IMR-90 (cell line): Measurements from ENCODE around the gene PANK4. TPM values are rescaled to one million over a fixed set of nuclear protein-coding genes. Genes with fewer than 3 reads are reported as not detected.

Source experiments
- ATAC-seq: fragments of 200-7000 bp; cut with Tn5 transposase; 2 replicates; pipeline ENCODE4 v1.9.1; 2020; ENCODE audit warnings: low read depth, mild to moderate bottlenecking, moderate library complexity
- BruUV-seq: library from RNA; stranded (reverse); fragments of 400-500 nt; replicated peaks from 2 replicates; lab custom pipeline; 2021; lab: Mats Ljungman, UMichigan
- CTCF ChIA-PET: fragments of 300-600 bp; formaldehyde crosslinking; extraction: SDS; loops from one replicate; lab custom pipeline; 2021; ENCODE audit warnings: antibody characterized with exemption; lab: Yijun Ruan, JAX
- POLR2A ChIA-PET: fragments of 300-600 bp; sonication (Branson Sonifier 250); formaldehyde crosslinking; loops from one replicate; lab custom pipeline; 2022; ENCODE audit warnings: antibody characterized with exemption; ENCODE audit not compliant: unreplicated experiment; lab: Charles Lee
- DNase-seq: peaks from one replicate; pipeline ENCODE4 v3.0.0; 2013
- H2AFZ ChIP-seq: replicated peaks from 2 replicates; pipeline ENCODE3; 2013; ENCODE audit warnings: low read length, mild to moderate bottlenecking; ENCODE audit not compliant: poor library complexity
- H2AK5ac ChIP-seq: 2 replicates; pipeline ENCODE4 v1.6.1; 2013; ENCODE audit warnings: low read depth, low read length, inconsistent platforms
- H2AK9ac ChIP-seq: replicated peaks from 2 replicates; pipeline ENCODE3; 2013; ENCODE audit warnings: mild to moderate bottlenecking, low read depth, low read length, moderate library complexity; ENCODE audit not compliant: poor library complexity
- H2BK120ac ChIP-seq: 2 replicates; pipeline ENCODE4 v1.6.1; 2013; ENCODE audit warnings: low read depth, low read length, inconsistent platforms
- H2BK15ac ChIP-seq: 3 replicates; pipeline ENCODE4 v1.6.1; 2013; ENCODE audit warnings: low read depth, low read length, inconsistent platforms
- H2BK20ac ChIP-seq: 2 replicates; pipeline ENCODE4 v1.6.1; 2013; ENCODE audit warnings: low read depth, mild to moderate bottlenecking, inconsistent platforms, low read length, moderate library complexity
- H2BK5ac ChIP-seq: 2 replicates; pipeline ENCODE4 v1.6.1; 2013; ENCODE audit warnings: mild to moderate bottlenecking, low read depth, low read length, inconsistent platforms; ENCODE audit not compliant: poor library complexity, severe bottlenecking
- H3K14ac ChIP-seq: replicated peaks from 2 replicates; pipeline ENCODE4 v1.6.1; 2013; ENCODE audit warnings: low read depth, low read length, inconsistent platforms
- H3K18ac ChIP-seq: 2 replicates; pipeline ENCODE4 v1.6.1; 2013; ENCODE audit warnings: low read depth, low read length, control low read depth
- H3K23ac ChIP-seq: 2 replicates; pipeline ENCODE4 v1.6.1; 2013; ENCODE audit warnings: low read depth, low read length, inconsistent platforms
- H3K27ac ChIP-seq: 2 replicates; pipeline ENCODE4 v1.5.1; 2013; ENCODE audit warnings: mild to moderate bottlenecking, control low read depth, low read length; ENCODE audit not compliant: insufficient read depth
- H3K27me3 ChIP-seq: 2 replicates; pipeline ENCODE4 v1.6.1; 2013; ENCODE audit warnings: low read length; ENCODE audit not compliant: control insufficient read depth, insufficient read depth
- H3K36me3 ChIP-seq: 2 replicates; pipeline ENCODE4 v1.6.1; 2013; ENCODE audit warnings: low read length, mixed read lengths; ENCODE audit not compliant: control insufficient read depth, insufficient read depth
- H3K4ac ChIP-seq: 2 replicates; pipeline ENCODE4 v1.6.1; 2013; ENCODE audit warnings: low read depth, low read length, inconsistent platforms
- H3K4me1 ChIP-seq: 2 replicates; pipeline ENCODE4 v1.6.1; 2013; ENCODE audit warnings: low read length, mixed read lengths; ENCODE audit not compliant: control insufficient read depth, insufficient read depth
- H3K4me2 ChIP-seq: 2 replicates; pipeline ENCODE4 v1.6.1; 2013; ENCODE audit warnings: low read depth, mild to moderate bottlenecking, control low read depth, low read length, moderate library complexity
- H3K4me3 ChIP-seq: 2 replicates; pipeline ENCODE4 v1.5.1; 2013; ENCODE audit warnings: low read depth, mild to moderate bottlenecking, control low read depth, low read length, moderate library complexity; ENCODE audit not compliant: insufficient read depth
- H3K56ac ChIP-seq: 2 replicates; pipeline ENCODE4 v1.6.1; 2013; ENCODE audit warnings: low read length, inconsistent platforms; ENCODE audit not compliant: insufficient read depth; ENCODE audit errors: extremely low read depth
- H3K79me1 ChIP-seq, 2 experiments: 2 replicates each; pipeline ENCODE4 v1.6.1; 2013; ENCODE audit warnings: low read length in 2 of 2, inconsistent platforms in 1 of 2, low read depth in 1 of 2
- H3K9ac ChIP-seq: 2 replicates; pipeline ENCODE4 v1.6.1; 2013; ENCODE audit warnings: low read depth, low read length, control low read depth
- H3K9me1 ChIP-seq: 2 replicates; pipeline ENCODE4 v1.6.1; 2013; ENCODE audit warnings: low read length, inconsistent platforms; ENCODE audit not compliant: insufficient read depth
- H3K9me3 ChIP-seq: 2 replicates; pipeline ENCODE4 v1.6.1; 2013; ENCODE audit warnings: low read length; ENCODE audit not compliant: control insufficient read depth, insufficient read depth
- H4K20me1 ChIP-seq: 2 replicates; pipeline ENCODE4 v1.6.1; 2013; ENCODE audit warnings: low read length, inconsistent platforms; ENCODE audit not compliant: insufficient read depth
- H4K5ac ChIP-seq: 2 replicates; pipeline ENCODE4 v1.6.1; 2013; ENCODE audit warnings: mild to moderate bottlenecking, low read depth, low read length, control low read depth
- H4K8ac ChIP-seq, 2 experiments: 2 replicates each; pipeline ENCODE4 v1.6.1; 2013; ENCODE audit warnings: low read depth in 2 of 2, low read length in 2 of 2, control low read depth in 1 of 2, inconsistent platforms in 1 of 2
- H4K91ac ChIP-seq: 2 replicates; pipeline ENCODE4 v1.6.1; 2013; ENCODE audit warnings: low read depth, low read length, inconsistent platforms; ENCODE audit not compliant: insufficient read depth
- MXI1 ChIP-seq: IDR thresholded peaks from 2 replicates; pipeline ENCODE4 v1.6.1; 2012; ENCODE audit warnings: low read depth, mild to moderate bottlenecking, low read length, moderate library complexity, borderline replicate concordance
- RCOR1 ChIP-seq: IDR thresholded peaks from 2 replicates; pipeline ENCODE4 v1.6.1; 2012; ENCODE audit warnings: mild to moderate bottlenecking, low read length, improper control_type of control experiment; ENCODE audit not compliant: insufficient replicate concordance
- WGBS, 2 experiments: methylation state at CpG; one replicate each; pipeline versions ENCODE4 v1.1.5 to v1.1.7; 2013; ENCODE audit warnings: missing lambda C conversion rate in 2 of 2; ENCODE audit not compliant: insufficient read length in 1 of 2; ENCODE audit errors: extremely low coverage in 2 of 2; 5-methylcytosine and 5-hydroxymethylcytosine counted together
- dilution Hi-C: fragments of 300-500 bp; cut with HindIII; formaldehyde crosslinking; loops from one replicate; pipeline ENCODE4 v1.14.3; 2018; ENCODE audit warnings: low sequenced_read_pairs; ENCODE audit not compliant: unreplicated experiment
- in situ Hi-C: fragments of 300-500 bp; cut with MboI; formaldehyde crosslinking; loops from 3 replicates; pipeline ENCODE4 v1.14.3; 2019; ENCODE audit warnings: low sequenced_read_pairs, inconsistent platforms, mixed read lengths
- intact Hi-C: fragments of 100-400 bp; cut with micrococcal nuclease; formaldehyde crosslinking; loops from 2 replicates; pipeline ENCODE4 v1.10.0; 2022
- polyA plus RNA-seq, 3 experiments: library from polyadenylated mRNA; depleted of rRNA; stranded (reverse); fragments of >200 nt; gene quantifications; 2 replicates each; pipeline ENCODE4 v1.2.3, GENCODE V29; 2012; ENCODE audit warnings: low replicate concordance in 1 of 3
- total RNA-seq: library from RNA; depleted of rRNA; stranded (reverse); fragments of >200 nt; gene quantifications from 2 replicates; pipeline ENCODE4 v1.2.3, GENCODE V29; 2012
- TF ChIP-seq, protein P1 (sequence below): fragments of 150-350 bp; IDR thresholded peaks from 2 replicates; pipeline ENCODE4 v1.6.1; 2017; ENCODE audit warnings: mild to moderate bottlenecking, antibody characterized with exemption, low read length, low read depth

PANK4 gene
- total and polyA plus RNA-seq, 2 of the 4 experiments (the other 2 are of a cell fraction), result 14.0 to 18.5 TPM

DNA sequence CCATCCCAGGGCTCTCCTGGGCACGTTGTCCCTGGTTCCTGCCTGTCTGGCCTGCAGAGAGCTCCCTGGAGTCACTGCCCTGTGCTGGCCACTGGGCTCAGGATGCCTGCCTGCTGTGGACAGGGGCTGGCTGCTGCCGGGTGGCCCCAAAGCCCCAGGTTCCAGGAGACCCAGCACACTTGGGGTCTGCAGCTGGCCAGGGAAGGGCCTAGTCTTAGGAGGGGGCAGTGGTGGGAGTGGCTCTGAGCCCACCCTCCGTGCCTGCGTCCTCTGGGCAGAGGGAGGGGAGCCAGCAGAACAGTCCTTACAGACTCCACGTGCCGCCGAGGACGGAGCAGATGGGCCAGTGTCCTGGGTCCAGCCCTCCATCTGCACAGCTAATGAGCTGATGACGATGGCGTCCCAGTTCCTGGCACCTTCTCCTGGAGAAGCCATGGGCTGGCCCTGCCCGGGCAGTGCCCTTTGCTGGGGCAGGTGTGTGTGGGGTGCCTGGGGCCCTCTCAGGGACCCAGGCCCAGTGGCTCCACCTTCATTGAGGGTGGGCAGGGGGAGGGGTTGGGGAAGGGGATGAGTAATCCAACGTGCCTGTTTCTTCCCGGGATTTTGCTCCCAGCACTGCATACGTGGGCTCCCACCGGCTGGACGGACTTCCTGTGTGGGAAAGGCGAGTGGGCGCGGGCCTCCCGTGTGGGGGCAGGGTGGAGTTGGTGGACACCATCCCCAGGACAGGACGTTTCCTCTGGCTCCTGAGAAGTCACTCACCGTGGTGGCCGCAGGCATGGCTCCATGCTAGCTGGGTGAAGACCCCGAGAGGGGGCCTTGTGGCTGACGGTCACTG is 57.1 kb downstream of the PANK4 start (continued):
- no peak for TF ChIP-seq MXI1

DNA sequence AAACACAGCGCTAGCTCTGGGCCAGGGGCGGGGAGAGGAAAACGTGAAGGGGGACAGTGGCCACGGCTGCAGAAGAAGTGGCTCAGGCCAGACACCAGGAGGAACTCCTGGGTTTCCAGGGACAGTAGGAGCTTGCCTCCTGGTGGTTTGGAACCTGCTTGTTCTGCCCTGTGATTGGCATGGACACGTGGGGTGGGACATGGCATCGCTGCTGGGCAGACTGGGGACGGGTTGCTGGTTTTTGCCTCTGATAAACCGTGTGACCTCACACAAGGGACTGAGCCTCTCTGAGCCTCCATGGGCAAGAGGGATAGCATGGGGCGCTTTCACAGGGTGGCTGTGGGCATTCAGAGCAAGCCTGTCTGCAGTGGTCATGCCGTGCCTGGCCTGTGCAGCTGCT is 57.9 kb downstream of the PANK4 start:
- Histone ChIP-seq H3K14ac (no peak overlapping the region), H2AK9ac (no peak overlapping the region), H2BK120ac (no peak overlapping the region), H2AFZ (no peak overlapping the region), H3K4me1 (no peaks in the 10 kb centered on the region), H4K20me1 (no peaks in the 10 kb centered on the region), H3K9me1 (no peaks in the 10 kb centered on the region), H2BK20ac (no peak overlapping the region), H3K4me2 (no peak overlapping the region), H3K27ac (no peak overlapping the region), H3K9ac (no peak overlapping the region), H3K23ac (no peak overlapping the region), H3K4ac (no peak overlapping the region), H3K36me3 (no peaks in the 10 kb centered on the region), H3K27me3 (peaks cover 52% of the 10 kb centered on the region), H3K79me1 (no peaks in the 10 kb centered on the region), H3K18ac (no peak overlapping the region), H4K91ac (no peak overlapping the region), H3K4me3 (no peak overlapping the region), H2AK5ac (no peak overlapping the region), H4K5ac (no peak overlapping the region), H3K9me3 (no peaks in the 10 kb centered on the region), H4K8ac (no peak overlapping the region), H2BK15ac (no peak overlapping the region), H2BK5ac (no peak overlapping the region), H3K56ac (no peak overlapping the region)
- ChIA-PET POLR2A (no interaction called here), CTCF (no interaction called here)
- intact Hi-C loops, result no loop called here
- TF ChIP-seq, protein P1, sequence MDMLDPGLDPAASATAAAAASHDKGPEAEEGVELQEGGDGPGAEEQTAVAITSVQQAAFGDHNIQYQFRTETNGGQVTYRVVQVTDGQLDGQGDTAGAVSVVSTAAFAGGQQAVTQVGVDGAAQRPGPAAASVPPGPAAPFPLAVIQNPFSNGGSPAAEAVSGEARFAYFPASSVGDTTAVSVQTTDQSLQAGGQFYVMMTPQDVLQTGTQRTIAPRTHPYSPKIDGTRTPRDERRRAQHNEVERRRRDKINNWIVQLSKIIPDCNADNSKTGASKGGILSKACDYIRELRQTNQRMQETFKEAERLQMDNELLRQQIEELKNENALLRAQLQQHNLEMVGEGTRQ, result no peak
- TF ChIP-seq RCOR1, result no peak
- 51% methylated on average over 5 of the region's 10 CpGs; no CpG with 5 or more reads in 1 of the 2 experiments for WGBS, 2 experiments
- no TSS peak for BruUV-seq
- ATAC-seq (no peak), DNase-seq (no peak)
- in situ Hi-C loops, result no loop called here
- dilution Hi-C loops, result no loop called here
